G401.6 (cell line): Measurements from ENCODE around the gene UNC119.
"Not testable (repeated sequence)": the region's sequence is repeated elsewhere in the genome, so short reads cannot be mapped to it uniquely, and the experiment has no call there.

ENCODE experiments used
- FAIRE-seq: peaks from 2 replicates; lab custom pipeline; 2012; peaks lifted over from hg19 to GRCh38; lab: Jason Lieb, UNC

Gene UNC119

DNA sequence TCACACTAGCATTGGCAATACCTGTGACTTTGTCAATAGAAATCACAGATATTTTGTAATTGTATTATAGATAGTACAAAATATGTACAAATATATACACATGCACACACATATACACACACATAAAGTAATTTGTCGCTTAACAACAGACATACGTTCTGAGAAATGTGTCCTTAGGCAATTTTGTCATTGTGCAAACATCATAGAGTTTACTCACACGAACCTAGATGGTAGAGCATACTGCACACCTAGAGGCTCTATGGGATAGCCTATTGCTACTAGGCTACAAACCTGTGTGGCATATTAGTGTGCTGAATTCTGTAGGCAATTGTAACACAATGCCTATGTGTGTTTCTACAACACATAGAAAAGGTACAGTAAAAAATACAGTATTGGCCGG lies 11.0 kb downstream of the UNC119 start:
- FAIRE-seq = no peak

DNA sequence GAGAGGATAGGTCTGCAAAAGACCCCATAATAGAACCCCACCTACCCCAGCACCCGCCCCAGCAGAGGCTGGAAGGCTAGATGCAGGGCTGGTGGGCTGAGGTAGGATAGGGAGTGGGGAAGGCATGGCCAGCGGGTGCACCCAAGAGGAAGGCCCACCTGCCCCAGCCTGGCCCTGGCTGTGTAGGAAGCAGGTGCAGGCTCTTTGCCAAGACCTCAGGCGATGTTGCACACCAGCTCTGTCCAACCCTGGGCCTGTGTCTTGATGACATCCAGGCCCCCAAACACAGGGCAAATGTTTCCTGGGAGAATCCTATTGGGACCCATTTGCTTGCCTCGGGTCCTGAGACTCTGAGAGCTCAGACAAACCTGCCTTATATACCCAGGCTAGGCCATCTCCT lies 12.2 kb downstream of the UNC119 start:
- no peak for FAIRE-seq

DNA sequence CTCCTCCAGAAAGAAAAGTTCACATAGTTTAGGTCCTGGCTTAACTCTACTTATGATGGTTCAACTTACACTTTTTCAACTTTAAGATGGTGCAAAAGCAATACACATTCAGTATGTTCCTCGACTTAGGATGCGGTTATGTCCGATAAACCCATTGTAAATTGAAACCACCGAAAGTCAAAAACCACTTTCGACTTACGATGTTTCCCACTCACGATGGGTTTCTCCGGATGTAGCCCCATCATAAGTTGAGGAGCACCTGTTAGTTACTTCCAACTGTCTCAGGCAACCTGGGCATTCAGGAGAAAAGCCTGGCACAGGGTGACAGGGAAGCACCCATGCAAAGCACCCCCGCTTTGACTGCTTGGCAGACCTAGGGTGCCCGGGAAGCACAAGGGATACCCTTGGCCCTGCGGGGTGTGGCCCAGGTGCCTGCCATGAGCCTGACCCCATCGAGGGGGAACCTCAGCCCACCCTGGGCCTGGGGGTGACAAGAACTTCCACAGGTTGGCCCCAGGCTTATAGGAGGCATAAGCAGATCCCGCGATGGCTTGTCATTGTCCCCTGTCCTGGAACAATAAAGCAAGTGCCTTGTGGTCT lies 14.0 kb downstream of the UNC119 start:
- FAIRE-seq = no peak

DNA sequence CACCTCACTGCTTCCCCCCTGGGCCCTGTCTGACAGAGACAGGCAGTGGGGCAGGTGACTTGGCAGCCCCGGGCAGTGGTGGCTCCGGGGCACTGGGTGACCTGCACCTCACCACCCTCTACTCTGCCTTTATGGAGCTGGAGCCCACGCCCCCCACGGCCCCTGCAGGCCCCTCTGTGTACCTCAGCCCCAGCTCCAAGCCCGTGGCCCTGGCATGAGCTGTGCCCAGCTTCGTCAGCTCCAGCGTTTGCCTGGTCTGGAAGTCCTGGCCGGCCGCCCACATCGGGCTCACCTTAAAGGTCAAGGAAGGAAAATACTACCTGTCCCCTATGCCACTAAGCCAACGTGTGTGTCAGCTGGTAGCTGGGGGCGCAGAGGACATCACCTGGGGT lies 15.2 kb downstream of the UNC119 start:
- no peak for FAIRE-seq

DNA sequence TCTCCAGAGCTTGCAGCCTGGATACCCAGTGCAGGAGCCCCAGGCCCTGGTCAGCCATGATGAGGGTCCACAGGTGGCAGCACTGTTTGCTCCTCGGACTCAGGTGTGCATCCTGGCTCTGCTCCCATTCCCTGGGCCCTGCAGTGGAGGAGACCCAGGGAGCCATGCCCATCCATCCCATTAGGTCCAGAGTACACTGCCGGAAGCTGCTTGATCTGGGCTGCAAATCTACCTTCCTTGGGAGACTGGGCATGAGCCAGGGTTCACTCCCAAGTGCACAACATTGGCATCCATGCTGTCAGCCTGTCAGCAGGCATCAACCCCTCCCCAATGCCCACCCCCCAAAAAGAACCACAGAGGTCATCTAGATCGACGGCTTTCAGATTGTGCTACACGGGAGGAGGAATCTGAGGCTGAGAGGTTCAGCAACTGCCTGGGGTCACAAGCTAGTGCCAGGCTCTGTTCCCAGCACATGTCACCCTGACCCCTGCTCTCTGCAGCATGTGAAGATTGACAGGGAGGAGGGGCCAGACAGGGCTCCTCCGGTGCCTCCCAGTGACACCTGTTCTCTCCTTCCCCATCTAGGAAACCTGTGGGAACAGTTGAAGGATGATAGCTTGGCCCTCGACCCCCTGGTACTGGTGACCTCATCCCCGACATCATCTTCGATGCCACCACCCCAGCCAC lies 15.7 kb downstream of the UNC119 start:
- no peak for FAIRE-seq

DNA sequence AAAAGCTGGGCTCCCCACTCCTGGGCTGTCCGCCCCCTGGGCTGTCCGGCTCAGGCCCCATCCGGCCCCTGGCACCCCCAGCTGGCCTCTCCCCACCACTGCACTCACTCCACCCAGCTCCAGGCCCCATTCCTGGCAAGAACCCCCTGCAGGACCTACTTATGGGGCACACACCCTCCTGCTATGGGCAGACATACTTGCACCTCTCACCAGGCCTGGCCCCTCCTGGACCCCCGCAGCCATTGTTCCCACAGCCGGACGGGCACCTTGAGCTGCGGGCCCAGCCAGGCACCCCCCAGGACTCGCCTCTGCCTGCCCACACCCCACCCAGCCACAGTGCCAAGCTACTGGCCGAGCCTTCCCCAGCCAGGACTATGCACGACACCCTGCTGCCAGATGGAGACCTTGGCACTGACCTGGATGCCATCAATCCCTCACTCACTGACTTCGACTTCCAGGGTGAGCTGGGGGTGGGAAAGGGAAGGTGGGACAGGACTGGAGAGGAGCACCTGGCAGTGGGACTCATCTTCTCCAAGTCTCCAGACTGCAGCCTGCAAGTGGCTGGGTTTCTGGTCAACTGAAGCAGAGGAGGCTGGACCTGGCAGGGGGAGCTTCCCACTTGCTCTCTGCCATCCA lies 17.6 kb downstream of the UNC119 start:
- FAIRE-seq = no peak

DNA sequence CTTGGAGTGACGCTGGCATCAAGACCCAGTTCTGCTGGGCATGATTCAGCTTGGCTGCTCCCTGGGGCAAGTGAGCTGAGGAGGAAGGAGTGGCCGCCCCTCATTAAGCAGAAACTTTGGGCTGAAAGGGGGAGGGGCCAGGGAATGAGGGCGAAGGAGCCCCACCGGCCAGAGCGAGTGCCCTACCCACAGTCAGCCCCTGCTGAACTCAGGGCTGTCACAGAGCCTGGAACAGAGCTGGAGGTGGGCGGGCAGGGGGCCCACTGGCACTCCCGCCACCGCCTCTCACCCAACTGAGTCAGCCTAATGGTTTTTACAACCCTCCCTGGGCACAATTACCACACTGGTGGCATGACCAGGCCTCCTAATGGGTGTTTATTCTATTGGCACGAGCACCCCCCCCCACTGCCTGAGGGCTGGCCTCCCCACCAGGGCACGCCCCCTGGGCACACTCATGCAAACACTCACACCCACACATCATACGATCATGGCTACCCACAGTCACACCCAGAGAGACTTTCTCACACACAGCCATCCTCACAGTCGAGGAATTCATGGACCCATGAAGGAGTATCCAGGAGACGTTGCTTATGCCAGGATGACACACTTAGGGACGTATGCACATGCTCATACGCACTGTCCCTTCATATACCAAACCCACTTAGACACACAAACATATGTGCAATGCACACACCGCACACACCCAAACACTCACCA lies 19.2 kb downstream of the UNC119 start:
- no peak for FAIRE-seq

DNA sequence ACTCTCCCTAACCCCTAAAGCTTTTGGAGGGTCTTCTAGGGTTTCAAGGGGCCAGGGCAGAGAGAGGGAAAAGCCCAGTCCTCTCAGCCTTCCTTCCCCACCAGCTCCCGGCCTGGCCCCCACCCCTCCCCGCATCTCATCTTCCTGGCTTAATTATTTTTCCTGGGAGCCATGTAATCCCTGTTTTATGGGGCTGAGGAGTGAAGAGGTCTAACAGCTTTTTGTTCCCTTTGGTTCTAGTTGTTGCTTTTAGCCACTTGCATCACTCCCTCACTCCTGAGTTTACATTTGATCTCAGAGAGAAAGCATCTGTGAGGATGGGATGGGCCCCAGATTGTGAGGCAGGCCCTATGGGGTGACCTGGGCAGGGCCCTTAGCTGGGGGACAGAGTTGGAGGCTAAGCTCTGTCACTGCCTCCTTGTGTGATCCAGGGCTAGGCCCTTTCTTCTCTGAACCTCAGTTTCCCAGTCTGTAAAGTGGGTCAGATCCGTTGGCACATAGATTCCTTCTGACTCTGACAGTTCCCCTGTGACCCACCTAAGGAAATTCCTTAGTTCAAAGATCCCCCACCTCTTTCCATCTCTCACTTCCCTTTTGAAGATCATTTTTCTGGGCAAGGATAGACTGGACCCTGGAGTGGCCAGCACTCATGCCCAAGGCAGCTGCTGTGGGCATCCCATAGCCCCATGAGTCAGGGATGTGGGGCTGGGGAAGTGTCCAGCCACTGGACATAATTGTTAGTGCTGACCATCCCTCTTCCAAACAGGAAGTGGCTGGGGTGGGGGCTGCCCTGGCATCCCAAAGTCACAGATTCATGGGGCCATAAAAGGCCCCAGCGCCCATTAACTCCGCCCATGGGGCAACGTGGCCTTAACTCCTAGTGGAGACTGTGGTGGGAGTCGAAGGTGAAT lies 20.1 kb downstream of the UNC119 start:
- no peak for FAIRE-seq

DNA sequence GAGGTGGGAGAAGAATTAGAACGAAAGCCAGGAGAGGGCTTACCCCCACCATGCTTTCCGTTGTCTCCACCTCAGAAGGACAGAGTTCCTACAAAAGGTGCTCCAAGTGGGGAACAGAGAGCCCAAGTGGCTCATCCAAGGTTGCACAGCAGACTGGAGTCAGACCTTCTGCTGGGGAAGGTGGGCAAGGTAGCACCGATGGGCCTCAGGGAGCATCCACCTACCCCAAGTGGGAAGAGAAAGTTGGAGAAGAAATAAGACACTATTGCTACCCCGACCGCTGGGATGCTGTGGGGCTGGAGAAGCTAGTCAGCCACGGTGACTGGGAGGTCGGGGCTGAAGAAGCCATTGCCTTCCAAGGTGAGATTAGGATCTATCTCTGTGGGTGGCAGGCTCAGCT lies 21.5 kb downstream of the UNC119 start:
- no peak for FAIRE-seq

DNA sequence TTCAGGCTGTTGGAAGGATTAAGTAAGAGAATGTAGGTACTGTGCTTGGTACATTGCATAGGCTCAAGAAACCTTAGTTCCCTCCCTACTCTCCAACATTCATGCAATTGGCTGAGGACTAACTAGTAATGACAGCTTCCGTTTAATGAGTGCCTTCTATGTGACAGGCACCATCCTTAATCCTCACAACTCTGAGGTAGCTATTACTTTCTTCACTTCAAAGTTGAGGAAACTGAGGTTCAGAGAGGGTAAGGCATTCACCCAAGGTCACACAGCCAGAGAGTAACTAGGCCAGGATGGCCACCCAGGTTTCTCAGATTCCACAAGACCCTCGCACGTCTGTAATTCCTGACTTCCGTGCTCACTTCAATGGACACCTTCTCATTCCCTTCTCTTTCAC lies 22.2 kb downstream of the UNC119 start:
- FAIRE-seq = no peak

DNA sequence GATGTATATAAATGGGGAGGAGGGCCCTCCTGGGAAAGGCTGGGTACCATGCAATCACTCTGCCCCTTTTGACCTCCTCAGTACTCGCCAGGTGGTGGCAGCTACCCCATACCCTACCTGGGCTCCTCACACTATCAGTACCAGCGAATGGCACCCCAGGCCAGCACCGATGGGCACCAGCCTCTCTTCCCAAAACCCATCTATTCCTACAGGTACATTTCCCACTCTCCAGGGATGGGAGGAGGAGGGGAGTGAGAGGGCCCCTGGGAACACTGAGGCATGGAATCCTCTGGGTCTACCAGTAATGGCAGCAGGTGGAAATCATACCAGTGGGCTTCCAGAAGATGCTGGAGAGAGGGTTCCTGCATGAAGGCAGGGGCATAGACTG lies 23.4 kb downstream of the UNC119 start:
- no peak for FAIRE-seq

DNA sequence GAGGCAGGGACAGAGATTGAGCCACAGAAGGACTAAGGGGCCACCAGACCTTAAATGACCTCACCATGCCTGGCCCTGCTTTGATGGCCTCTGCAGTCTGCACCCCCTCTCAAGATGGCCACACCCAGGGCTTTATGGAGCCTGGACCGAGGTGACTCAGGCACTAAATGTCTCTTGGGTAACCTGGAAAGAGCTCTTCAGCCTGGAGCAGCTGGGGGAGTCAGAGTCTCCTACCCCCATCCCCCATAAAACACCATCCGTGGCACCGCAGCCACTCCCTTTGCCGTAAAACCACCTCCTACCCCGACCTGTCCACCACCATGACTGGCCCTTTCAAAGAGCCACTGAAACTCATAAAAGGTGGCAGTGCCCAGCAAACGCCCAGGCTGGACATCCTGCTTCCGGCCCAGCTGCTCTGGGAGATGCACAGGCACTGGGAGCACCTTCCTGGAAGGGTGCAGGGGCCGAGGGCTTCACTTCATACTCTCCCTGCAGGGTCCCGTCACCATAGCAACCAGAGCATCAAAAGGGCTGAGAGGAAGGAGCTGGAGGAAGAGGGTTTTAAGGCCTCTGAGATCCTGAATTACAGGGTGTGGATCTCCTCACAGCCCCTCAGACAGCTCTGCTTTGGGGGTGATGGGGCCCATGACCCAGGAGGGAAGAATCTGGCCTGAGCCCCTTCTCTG lies 24.0 kb downstream of the UNC119 start:
- FAIRE-seq = no peak

DNA sequence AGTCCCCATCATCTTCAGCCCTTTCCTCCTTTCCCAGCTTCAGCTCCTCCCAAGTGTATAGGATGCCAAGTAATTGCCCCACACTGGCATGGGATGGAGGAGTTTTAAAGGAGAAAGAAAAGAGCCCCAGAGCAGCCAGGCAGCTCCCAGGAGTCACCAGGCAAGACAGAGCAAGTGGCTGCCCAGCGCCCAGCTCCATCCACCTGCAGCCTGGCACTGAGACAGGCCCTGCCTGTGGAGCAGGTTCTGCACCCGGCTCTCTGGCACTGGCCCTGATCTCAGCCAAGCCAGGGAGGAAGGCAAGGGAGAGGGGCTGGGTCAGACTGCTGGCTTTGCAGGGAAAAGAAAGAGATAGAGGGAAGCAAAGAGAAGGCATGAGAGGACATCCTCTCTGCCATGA lies 24.6 kb downstream of the UNC119 start:
- FAIRE-seq = no peak

DNA sequence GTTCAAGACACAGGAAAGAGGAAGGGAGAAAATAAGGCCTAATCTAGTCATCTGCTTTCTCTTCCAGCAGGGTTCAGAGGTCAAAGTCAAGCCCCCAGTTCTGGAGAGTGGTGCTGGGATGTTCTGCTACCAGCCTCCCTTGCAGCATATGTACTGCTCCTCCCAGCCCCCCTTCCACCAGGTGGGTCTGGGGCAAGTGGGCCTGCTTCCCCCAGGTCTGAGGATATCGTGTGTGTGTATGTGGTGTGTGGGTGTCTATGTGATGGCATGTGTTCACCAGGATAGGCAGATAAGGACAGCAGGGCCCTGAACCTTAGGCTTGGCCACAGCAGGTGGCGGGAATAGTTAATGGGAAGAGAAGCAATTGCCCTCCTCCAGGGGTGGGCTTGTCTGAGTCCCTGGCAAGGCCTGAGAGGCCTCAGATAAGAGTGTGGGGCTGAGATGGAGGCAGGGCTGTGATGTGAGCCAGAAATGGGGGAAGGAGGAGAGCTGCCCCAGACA lies 25.2 kb downstream of the UNC119 start:
- FAIRE-seq = no peak

DNA sequence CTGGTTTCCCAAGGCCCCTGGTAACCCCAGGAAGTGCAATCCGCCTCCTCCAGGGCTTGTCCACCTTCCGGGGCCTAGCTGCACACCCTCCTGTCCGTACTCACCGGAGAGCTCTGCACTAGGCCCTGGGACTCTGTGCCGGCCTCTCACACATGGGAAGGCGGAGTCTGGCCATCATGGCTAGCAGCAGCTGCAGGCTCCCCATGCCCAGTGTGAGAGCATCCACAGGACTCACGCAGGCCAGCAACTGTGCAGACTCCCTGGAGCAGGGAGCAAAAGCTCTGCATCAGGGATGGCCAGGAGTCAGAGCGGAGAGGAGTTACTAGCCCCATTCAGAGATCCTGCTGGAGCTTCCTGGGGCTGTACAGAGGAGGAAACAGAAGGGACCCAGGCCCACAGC lies 26.0 kb downstream of the UNC119 start:
- FAIRE-seq = no peak

DNA sequence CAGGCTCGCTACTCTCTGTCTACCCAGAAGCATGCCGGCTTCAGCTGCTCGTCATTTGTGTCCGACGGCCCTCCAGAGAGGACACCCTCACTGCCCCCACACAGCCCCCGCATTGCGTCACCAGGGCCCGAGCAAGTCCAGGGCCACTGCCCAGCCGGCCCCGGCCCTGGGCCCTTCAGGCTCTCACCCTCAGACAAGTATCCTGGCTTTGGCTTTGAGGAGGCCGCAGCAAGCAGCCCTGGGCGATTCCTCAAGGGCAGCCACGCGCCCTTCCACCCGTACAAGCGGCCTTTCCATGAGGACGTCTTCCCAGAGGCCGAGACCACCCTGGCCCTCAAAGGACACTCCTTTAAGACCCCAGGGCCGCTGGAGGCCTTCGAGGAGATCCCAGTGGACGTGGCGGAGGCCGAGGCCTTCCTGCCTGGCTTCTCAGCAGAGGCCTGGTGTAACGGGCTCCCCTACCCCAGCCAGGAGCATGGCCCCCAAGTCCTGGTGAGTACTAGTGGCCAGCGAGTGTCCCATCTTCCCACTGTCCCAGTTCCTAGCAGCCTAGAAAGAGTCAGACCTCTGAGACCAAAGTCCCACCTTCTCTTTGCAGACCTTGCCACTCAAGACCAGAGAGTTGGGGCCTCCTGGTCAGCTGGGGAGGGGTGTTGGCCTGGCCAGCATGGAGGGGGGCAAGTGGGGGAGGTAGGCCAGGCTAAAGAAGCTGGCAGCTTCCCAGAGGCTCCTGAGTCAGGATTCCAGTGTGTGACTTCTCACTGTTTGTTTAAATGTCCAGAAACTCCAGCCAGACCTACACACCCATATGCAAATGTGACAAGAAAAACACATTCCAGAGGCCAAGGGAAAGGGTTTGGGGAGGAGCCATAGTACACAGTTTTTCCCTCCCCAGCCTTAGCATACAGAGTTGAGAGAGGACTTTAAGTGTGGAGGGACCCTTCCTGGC lies 27.7 kb downstream of the UNC119 start:
- no peak for FAIRE-seq

DNA sequence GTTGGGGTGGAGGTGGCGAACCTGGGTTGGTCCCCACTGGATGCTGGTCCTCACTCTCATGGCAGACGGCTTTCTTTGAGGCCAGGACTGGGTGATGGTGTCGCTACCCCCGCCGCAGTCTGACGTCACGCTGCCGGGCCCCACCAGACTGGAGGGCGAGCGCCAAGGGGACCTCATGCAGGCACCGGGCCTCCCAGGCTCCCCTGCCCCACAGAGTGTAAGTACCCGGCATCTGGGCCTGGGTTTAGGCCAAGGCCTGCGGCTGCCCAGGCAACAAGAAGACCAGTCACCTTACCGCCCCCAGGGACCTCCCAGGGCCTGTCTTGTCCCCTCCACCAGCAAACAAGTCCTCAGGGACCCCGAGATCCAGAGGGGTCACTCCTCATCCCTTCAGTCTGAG lies 28.5 kb downstream of the UNC119 start:
- FAIRE-seq = no peak

DNA sequence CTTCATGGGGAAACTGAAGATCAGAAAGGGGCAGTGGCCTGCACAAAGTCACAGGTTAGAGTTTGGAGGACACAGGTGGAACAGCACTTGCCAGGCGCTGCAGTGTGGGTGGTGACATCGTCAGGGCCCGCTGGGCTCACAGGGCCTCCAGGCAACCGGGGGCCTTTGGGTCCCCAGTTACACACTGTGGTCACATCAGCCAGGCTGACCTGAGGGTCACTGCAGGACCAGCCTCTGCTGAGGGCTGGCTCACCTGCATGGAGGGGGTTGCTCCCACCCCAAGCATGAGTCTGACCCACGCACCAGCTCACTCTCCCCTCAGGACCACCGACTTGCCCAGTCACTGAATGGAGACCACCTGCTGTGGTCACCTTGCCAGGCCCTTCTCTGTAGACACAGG lies 29.2 kb downstream of the UNC119 start:
- FAIRE-seq = no peak

DNA sequence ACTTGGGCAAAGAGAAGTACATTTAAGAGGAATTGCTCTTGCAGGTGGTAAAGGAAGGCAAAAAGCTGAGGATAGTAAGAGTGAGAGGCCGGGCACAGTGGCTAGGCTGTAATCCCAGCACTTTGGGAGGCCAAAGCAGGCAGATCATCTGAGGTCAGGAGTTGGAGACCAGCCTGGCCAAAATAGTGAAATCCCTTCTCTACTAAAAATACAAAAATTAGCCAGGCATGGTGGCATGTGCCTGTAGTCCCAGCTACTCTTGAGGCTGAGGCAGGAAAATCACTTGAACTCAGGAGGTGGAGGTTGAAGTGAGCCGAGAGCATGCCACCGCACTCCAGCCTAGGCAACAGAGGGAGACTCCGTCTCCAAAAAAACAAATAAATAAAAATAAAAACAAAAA lies 30.1 kb downstream of the UNC119 start:
- FAIRE-seq = not testable (repeated sequence)
